Coronary artery (tissue), 2 donors: Measurements from ENCODE around the gene SERPIND1.

Experiments
- DNase-seq: peaks from one replicate; pipeline ENCODE4 v3.0.0-alpha.2; 2017; ENCODE audit warnings: low spot score
- H3K27ac ChIP-seq, 2 donors: fragments of 200-600 bp; sonication (generic); one replicate each; pipeline ENCODE4 v1.5.1; 2016 to 2019
- H3K4me3 ChIP-seq: fragments of 200-600 bp; sonication (generic); 2 replicates; pipeline ENCODE4 v1.5.1; 2016; ENCODE audit warnings: mild to moderate bottlenecking, moderate library complexity
- CTCF ChIP-seq: fragments of 200-600 bp; sonication (generic); IDR thresholded peaks from one replicate; pipeline ENCODE4 v1.5.1; 2019; ENCODE audit warnings: antibody characterized with exemption

The SERPIND1 gene

GRCh38 chr22:20779014-20779817 is 5.3 kb downstream of the SERPIND1 start:
- DNase-seq, result no peak
- Histone ChIP-seq H3K27ac (no peak overlapping the region), H3K4me3 (no peak overlapping the region)
- no peak for TF ChIP-seq CTCF

DNA sequence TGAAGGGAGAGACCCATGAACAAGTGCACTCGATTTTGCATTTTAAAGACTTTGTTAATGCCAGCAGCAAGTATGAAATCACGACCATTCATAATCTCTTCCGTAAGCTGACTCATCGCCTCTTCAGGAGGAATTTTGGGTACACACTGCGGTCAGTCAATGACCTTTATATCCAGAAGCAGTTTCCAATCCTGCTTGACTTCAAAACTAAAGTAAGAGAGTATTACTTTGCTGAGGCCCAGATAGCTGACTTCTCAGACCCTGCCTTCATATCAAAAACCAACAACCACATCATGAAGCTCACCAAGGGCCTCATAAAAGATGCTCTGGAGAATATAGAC is 5.9 kb downstream of the SERPIND1 start:
- no peak for TF ChIP-seq CTCF
- no peak overlapping the region for H3K4me3 ChIP-seq
- no peak overlapping the region for H3K27ac ChIP-seq
- no peak for DNase-seq

DNA sequence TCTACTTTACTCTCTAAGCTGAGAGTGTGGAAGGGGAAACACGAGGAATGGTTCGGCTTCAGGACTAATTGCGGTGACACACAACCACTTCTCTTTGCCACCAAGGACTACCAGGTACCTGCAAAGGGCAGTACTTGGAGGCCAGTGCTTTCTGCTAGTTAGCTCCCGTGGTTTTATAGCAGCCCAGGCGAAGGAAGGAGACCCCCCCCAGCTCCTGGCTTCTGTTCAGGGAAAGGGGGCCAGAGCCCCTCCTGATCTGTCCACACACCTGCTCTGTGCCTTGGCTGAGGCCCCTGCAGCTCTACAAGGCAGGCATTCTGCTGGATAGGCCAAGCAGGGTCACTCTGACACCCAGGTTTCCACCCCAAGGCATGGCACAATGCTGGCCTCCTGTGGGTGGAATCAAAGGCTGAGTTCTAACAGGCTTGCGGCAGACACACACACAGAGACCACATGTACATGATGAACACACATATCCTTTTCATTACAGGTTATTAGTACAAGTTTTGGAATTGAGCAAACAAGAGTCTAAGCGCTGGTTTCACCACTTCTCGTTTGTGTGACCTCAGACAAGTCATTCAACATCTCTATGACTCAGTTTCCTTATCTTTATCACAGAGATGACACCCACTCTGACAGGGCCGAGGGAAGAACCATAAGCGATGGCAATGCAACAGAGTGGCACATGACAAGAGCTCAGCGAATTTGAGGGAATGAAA is 7.5 kb downstream of the SERPIND1 start:
- no peak for DNase-seq
- no peak for TF ChIP-seq CTCF
- Histone ChIP-seq H3K27ac (no peak overlapping the region), H3K4me3 (no peak overlapping the region)

DNA sequence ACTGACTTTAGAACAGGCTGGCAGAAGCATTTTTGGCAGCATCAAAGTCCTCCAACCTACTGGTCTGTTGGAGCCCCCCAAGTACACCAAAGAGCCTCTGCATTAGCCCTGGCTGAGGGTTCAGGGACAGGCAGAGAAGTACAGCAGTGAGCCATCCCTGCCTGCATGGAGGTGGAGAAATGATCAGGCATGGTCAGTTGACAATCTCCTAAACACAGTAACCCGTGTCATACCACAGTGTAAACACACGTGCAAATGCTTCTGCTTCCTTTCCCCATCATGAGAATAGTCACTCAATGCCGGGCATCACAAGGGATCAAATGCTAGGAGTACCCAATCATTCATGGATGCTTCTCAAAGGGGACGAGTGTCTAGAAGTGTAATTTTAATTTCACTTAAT is 8.2 kb downstream of the SERPIND1 start:
- Histone ChIP-seq H3K27ac (no peak overlapping the region), H3K4me3 (no peak overlapping the region)
- DNase-seq, result no peak
- no peak for TF ChIP-seq CTCF

DNA sequence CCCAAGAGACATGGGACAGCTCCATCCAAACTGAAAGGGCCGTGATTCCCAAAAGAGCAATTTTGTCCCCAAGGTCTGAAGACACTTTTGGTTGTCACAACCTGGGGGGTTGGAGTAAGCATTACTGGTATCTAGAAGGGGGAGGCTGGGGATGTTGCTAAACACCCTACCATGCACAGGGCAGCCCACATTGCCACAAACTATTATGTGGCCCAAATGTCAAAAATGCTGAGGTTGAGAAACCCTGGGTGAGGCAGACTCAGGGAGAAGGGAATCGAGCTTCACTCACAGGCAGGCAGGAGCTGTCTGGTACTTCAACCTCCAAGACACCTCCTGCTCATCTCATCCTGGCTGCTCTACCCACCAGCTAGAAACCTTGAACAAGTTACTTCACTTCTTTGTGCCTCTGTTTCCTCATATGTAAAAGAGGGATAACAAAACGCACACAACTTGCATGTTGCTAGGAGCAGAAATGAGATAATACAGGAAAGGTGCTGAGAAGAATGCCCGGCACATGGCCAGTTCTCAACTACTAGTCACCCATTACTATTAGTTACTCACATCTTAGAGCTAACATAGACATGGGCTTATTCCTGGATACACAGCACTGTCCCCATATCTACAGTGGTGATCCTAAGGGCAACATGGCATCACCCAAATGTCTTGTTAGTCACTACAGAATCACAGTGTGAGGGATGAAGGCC is 8.8 kb downstream of the SERPIND1 start:
- Histone ChIP-seq H3K27ac (no peak overlapping the region), H3K4me3 (no peak overlapping the region)
- no peak for DNase-seq
- TF ChIP-seq CTCF, result no peak

DNA sequence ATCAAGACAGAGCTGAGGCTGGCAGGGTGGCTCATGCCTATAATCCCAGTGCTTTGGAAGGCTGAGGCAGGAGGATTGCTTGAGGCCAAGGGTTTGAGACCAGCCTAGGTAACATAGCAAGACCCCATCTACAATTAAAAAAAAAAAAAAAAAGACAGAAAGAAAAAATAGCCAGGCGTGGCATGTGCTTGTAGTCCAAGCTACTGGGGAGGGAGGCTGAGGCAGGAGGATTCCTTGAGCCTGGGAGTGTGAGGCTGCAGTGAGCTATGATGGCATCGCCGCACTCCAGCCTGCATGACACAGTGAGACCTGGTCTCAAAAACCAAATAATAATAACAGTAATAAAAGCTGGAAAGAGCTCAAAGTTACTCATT is 9.4 kb downstream of the SERPIND1 start:
- no peak overlapping the region for H3K4me3 ChIP-seq
- no peak for TF ChIP-seq CTCF
- DNase-seq, result no peak
- no peak overlapping the region for H3K27ac ChIP-seq
